CD4-positive, alpha-beta memory T cell (primary cell): Measurements from ENCODE around the gene EIF1. TPM values are rescaled to one million over a fixed set of nuclear protein-coding genes. Genes with fewer than 3 reads are reported as not detected.
"Not testable (repeated sequence)": the region's sequence is repeated elsewhere in the genome, so short reads cannot be mapped to it uniquely, and the experiment has no call there.

Experiments used
- CTCF ChIA-PET: fragments of 350-600 bp; sonication (Branson Sonifier 250); formaldehyde crosslinking; loops from one replicate; lab custom pipeline; 2021; ENCODE audit warnings: inconsistent platforms; ENCODE audit not compliant: partially characterized antibody; lab: Charles Lee
- POLR2A ChIA-PET: fragments of 350-600 bp; sonication (Branson Sonifier 250); formaldehyde crosslinking; loops from one replicate; lab custom pipeline; 2021; ENCODE audit not compliant: partially characterized antibody; lab: Charles Lee
- DNase-seq, 5 donors: peaks; one replicate each; pipeline versions ENCODE4 v3.0.0 to v3.0.0-alpha.2; 2020 to 2022; ENCODE audit warnings: mixed read lengths in 1 of 5
- H3K27ac ChIP-seq: one replicate; pipeline ENCODE4 v1.7.0; 2013; ENCODE audit warnings: low read depth, low read length
- H3K27me3 ChIP-seq: 2 replicates; pipeline ENCODE4 v1.7.0; 2013; ENCODE audit warnings: mild to moderate bottlenecking, low read length, moderate library complexity; ENCODE audit not compliant: insufficient read depth
- H3K36me3 ChIP-seq: 2 replicates; pipeline ENCODE4 v1.7.0; 2013; ENCODE audit warnings: mild to moderate bottlenecking, low read length, moderate library complexity; ENCODE audit not compliant: insufficient read depth
- H3K4me1 ChIP-seq: 2 replicates; pipeline ENCODE4 v1.7.0; 2013; ENCODE audit warnings: mild to moderate bottlenecking, low read length, moderate library complexity; ENCODE audit not compliant: insufficient read depth
- H3K4me3 ChIP-seq, 2 donors: one replicate each; pipeline ENCODE4 v1.7.0; 2013; ENCODE audit warnings: low read length in 2 of 2, mild to moderate bottlenecking in 1 of 2
- H3K9me3 ChIP-seq, 2 donors: one replicate each; pipeline ENCODE4 v1.7.0; 2013; ENCODE audit warnings: low read length in 2 of 2, control low read depth in 1 of 2; ENCODE audit not compliant: control insufficient read depth in 1 of 2
- H3K27ac Mint-ChIP-seq, 7 donors: one replicate each; pipeline ENCODE4 v1.8.0; 2020 to 2021; ENCODE audit warnings: mixed read lengths in 7 of 7, mild to moderate bottlenecking in 6 of 7, inconsistent platforms in 3 of 7, moderate library complexity in 3 of 7
- H3K27me3 Mint-ChIP-seq, 2 donors: one replicate each; pipeline ENCODE4 v1.8.0; 2020 to 2021; ENCODE audit warnings: mixed read lengths in 2 of 2
- H3K36me3 Mint-ChIP-seq, 2 donors: one replicate each; pipeline ENCODE4 v1.8.0; 2020 to 2021; ENCODE audit warnings: mixed read lengths in 2 of 2, inconsistent platforms in 1 of 2, mild to moderate bottlenecking in 1 of 2
- H3K4me1 Mint-ChIP-seq, 4 donors: one replicate each; pipeline ENCODE4 v1.8.0; 2020 to 2021; ENCODE audit warnings: mixed read lengths in 4 of 4, mild to moderate bottlenecking in 1 of 4
- H3K4me3 Mint-ChIP-seq, 8 donors: one replicate each; pipeline ENCODE4 v1.8.0; 2020 to 2021; ENCODE audit warnings: mixed read lengths in 8 of 8, mild to moderate bottlenecking in 7 of 8, moderate library complexity in 6 of 8, inconsistent platforms in 3 of 8
- H3K9me3 Mint-ChIP-seq, 8 donors: one replicate each; pipeline ENCODE4 v1.8.0; 2020 to 2021; ENCODE audit warnings: mixed read lengths in 8 of 8, mild to moderate bottlenecking in 5 of 8, inconsistent platforms in 3 of 8, moderate library complexity in 1 of 8
- intact Hi-C: fragments of 100-400 bp; cut with micrococcal nuclease; formaldehyde crosslinking; loops from one replicate; pipeline ENCODE4 v1.15.1; 2023
- polyA plus RNA-seq, 2 donors: library from polyadenylated mRNA; unstranded; fragments of 300-500 nt; fragmentation: Illumina TruSeq; gene quantifications; one replicate each; pipeline ENCODE4 v1.2.3, GENCODE V29; 2021
- total RNA-seq, 2 experiments: library from RNA; stranded (reverse); gene quantifications; one replicate each; pipeline ENCODE4 v1.2.3, GENCODE V29; 2021

EIF1 gene
- total and polyA plus RNA-seq, 4 experiments from 2014 or later = 776 to 1,611 (median 960) TPM

- peak overlapping the region; percentile 82 to 97 (median 92) for H3K4me3 Mint-ChIP-seq
- peaks cover 13 to 35% (median 21%) of the 10 kb centered on the region in 4 donors for H3K4me1 Mint-ChIP-seq
- Histone ChIP-seq H3K27me3 (no peaks in the 10 kb centered on the region), H3K9me3 (no peaks in the 10 kb centered on the region), H3K27ac (peak overlapping the region; percentile 96), H3K36me3 (no peaks in the 10 kb centered on the region), H3K4me1 (peaks cover 22% of the 10 kb centered on the region), H3K4me3 (peak overlapping the region; percentile 37 to 69)
- peaks cover 0 to 3% of the 10 kb centered on the region in 2 donors for H3K36me3 Mint-ChIP-seq
- intact Hi-C loops = loop anchor here (1.0 to 5.0 kb wide), 9 partner anchors 13 to 1044 kb away; partner anchors contain the start of gene EIF1
- DNase-seq = peak; percentile 81 to 85 (median 84)
- POLR2A ChIA-PET = interaction anchor here (0.7 to 9.4 kb wide), 16 partner anchors 12 to 1106 kb away, joined by 3 to 285 read pairs (median 4); partner anchors contain the start of genes EIF1 and KRTAP16-1
- peak overlapping the region; percentile 94 to 100 (median 98) for H3K27ac Mint-ChIP-seq
- no peaks in the 10 kb centered on the region for H3K27me3 Mint-ChIP-seq
- CTCF ChIA-PET = interaction anchor here (1.0 to 11.6 kb wide), 18 partner anchors 12 to 1054 kb away, joined by 3 to 394 read pairs (median 8); partner anchors contain the start of gene EIF1
- peaks cover 0 to 5% (median 0%) of the 10 kb centered on the region in 8 donors for H3K9me3 Mint-ChIP-seq
Measured at GRCh38 chr17:41666708-41667279, 21.9 kb upstream of the EIF1 start.

GRCh38 chr17:41667280-41668041 lies 21.2 kb upstream of the EIF1 start:
- intact Hi-C loops = loop anchor here (1.0 to 5.0 kb wide), 3 partner anchors 118 to 1045 kb away; no protein-coding TSS in a partner anchor

GRCh38 chr17:41672153-41672552 lies 16.5 kb upstream of the EIF1 start:
- Histone ChIP-seq H3K27ac (no peak overlapping the region), H3K27me3 (no peaks in the 10 kb centered on the region), H3K9me3 (no peaks in the 10 kb centered on the region), H3K4me3 (no peak overlapping the region), H3K4me1 (peaks cover 18% of the 10 kb centered on the region), H3K36me3 (no peaks in the 10 kb centered on the region)
- H3K27me3 Mint-ChIP-seq = no peaks in the 10 kb centered on the region
- DNase-seq = no peak
- no peaks in the 10 kb centered on the region for H3K9me3 Mint-ChIP-seq
- no peak overlapping the region for H3K27ac Mint-ChIP-seq
- no peak overlapping the region for H3K4me3 Mint-ChIP-seq
- no peaks in the 10 kb centered on the region for H3K36me3 Mint-ChIP-seq
- ChIA-PET POLR2A (interaction anchor here (2.4 kb wide), 1 partner anchor 17 kb away, joined by 15 read pairs; the partner anchor contains the start of gene EIF1), CTCF (interaction anchor here (0.8 to 1.5 kb wide), 3 partner anchors 9 to 23 kb away, joined by 3 to 6 read pairs (median 4); no protein-coding TSS in a partner anchor)
- H3K4me1 Mint-ChIP-seq = peaks cover 2 to 21% (median 13%) of the 10 kb centered on the region in 4 donors
- intact Hi-C loops = no loop called here

More at GRCh38 chr17:41667280-41668041, 21.2 kb upstream of the EIF1 start:
- Mint-ChIP-seq H3K27me3 (no peaks in the 10 kb centered on the region), H3K4me3 (peak overlapping the region in 6 of 8 donors; percentile 82 to 97 (median 92)), H3K27ac (peak overlapping the region in 6 of 7 donors; percentile 94 to 100 (median 98)), H3K4me1 (peaks cover 13 to 35% (median 22%) of the 10 kb centered on the region in 4 donors), H3K9me3 (peaks cover 0 to 5% (median 0%) of the 10 kb centered on the region in 8 donors), H3K36me3 (peaks cover 0 to 3% of the 10 kb centered on the region in 2 donors)
- ChIA-PET POLR2A (interaction anchor here (1.0 to 9.4 kb wide), 6 partner anchors 11 to 359 kb away, joined by 3 to 285 read pairs (median 4); partner anchors contain the start of genes EIF1 and KRTAP16-1), CTCF (interaction anchor here (1.1 to 11.6 kb wide), 12 partner anchors 11 to 1054 kb away, joined by 3 to 394 read pairs (median 11); partner anchors contain the start of gene EIF1)
- peak overlapping the region in 1 of 2 donors; percentile 69 for H3K4me3 ChIP-seq
- no peak for DNase-seq
- no peaks in the 10 kb centered on the region for H3K27me3 ChIP-seq
- H3K36me3 ChIP-seq = no peaks in the 10 kb centered on the region
- peaks cover 22% of the 10 kb centered on the region for H3K4me1 ChIP-seq
- H3K9me3 ChIP-seq = no peaks in the 10 kb centered on the region
- H3K27ac ChIP-seq = peak overlapping the region; percentile 96

- H3K4me1 Mint-ChIP-seq = peaks cover 16 to 38% (median 31%) of the 10 kb centered on the region in 4 donors
- H3K27me3 ChIP-seq, DNase-seq, H3K27me3 Mint-ChIP-seq, intact Hi-C loops, H3K36me3 Mint-ChIP-seq, H3K4me3 Mint-ChIP-seq, H3K9me3 Mint-ChIP-seq, H3K27ac ChIP-seq, H3K4me3 ChIP-seq, H3K36me3 ChIP-seq, H3K9me3 ChIP-seq: not testable (repeated sequence)
- CTCF ChIA-PET = interaction anchor here (0.7 to 6.6 kb wide), 5 partner anchors 8 to 1368 kb away, joined by 3 to 102 read pairs (median 9); partner anchors contain the start of gene EIF1
- POLR2A ChIA-PET = interaction anchor here (6.5 to 9.2 kb wide), 2 partner anchors 7 to 16 kb away, joined by 94 to 576 read pairs; partner anchors contain the start of gene EIF1
- peak overlapping the region in 2 of 7 donors; percentile 55 to 61 for H3K27ac Mint-ChIP-seq
- H3K4me1 ChIP-seq = peaks cover 42% of the 10 kb centered on the region
Measured at GRCh38 chr17:41675157-41676057, 13.3 kb upstream of the EIF1 start.

- POLR2A ChIA-PET = interaction anchor here (6.5 to 9.2 kb wide), 2 partner anchors 8 to 16 kb away, joined by 94 to 576 read pairs; partner anchors contain the start of gene EIF1
Measured at GRCh38 chr17:41676058-41676419, 12.6 kb upstream of the EIF1 start.

GRCh38 chr17:41678411-41678906 lies 10.2 kb upstream of the EIF1 start:
- Mint-ChIP-seq H3K4me1 (peaks cover 16 to 33% (median 27%) of the 10 kb centered on the region in 4 donors), H3K4me3 (peak overlapping the region; percentile 84 to 96 (median 90)), H3K27ac (peak overlapping the region; percentile 91 to 99 (median 97)), H3K36me3 (no peaks in the 10 kb centered on the region), H3K27me3 (no peaks in the 10 kb centered on the region), H3K9me3 (no peaks in the 10 kb centered on the region)
- ChIA-PET CTCF (interaction anchor here (0.7 to 6.6 kb wide), 10 partner anchors 11 to 862 kb away, joined by 3 to 102 read pairs (median 10); partner anchors contain the start of genes DNAJC7 and EIF1), POLR2A (interaction anchor here (0.5 to 9.2 kb wide), 9 partner anchors 10 to 1710 kb away, joined by 3 to 576 read pairs (median 4); partner anchors contain the start of genes ACLY, DHX58 and EIF1)
- H3K4me1 ChIP-seq = peaks cover 37% of the 10 kb centered on the region
- intact Hi-C loops = no loop called here
- H3K36me3 ChIP-seq = no peaks in the 10 kb centered on the region
- H3K27ac ChIP-seq = peak overlapping the region; percentile 59
- H3K4me3 ChIP-seq = peak overlapping the region; percentile 32 to 51
- peak in 1 of 5 donors; percentile 4 for DNase-seq
- no peaks in the 10 kb centered on the region for H3K9me3 ChIP-seq
- no peaks in the 10 kb centered on the region for H3K27me3 ChIP-seq

More at GRCh38 chr17:41676058-41676419, 12.6 kb upstream of the EIF1 start:
- intact Hi-C loops = no loop called here
- no peaks in the 10 kb centered on the region for H3K9me3 Mint-ChIP-seq
- H3K4me3 Mint-ChIP-seq = no peak overlapping the region
- H3K4me1 Mint-ChIP-seq = peaks cover 16 to 38% (median 31%) of the 10 kb centered on the region in 4 donors
- no peaks in the 10 kb centered on the region for H3K36me3 Mint-ChIP-seq
- no peaks in the 10 kb centered on the region for H3K9me3 ChIP-seq
- H3K27ac ChIP-seq = no peak overlapping the region
- H3K4me3 ChIP-seq = no peak overlapping the region
- no peaks in the 10 kb centered on the region for H3K36me3 ChIP-seq
- no peaks in the 10 kb centered on the region for H3K27me3 ChIP-seq
- peaks cover 42% of the 10 kb centered on the region for H3K4me1 ChIP-seq
- H3K27ac Mint-ChIP-seq = peak overlapping the region in 3 of 7 donors; percentile 55 to 62 (median 61)
- CTCF ChIA-PET = interaction anchor here (0.9 to 6.6 kb wide), 4 partner anchors 8 to 20 kb away, joined by 3 to 102 read pairs (median 52); partner anchors contain the start of gene EIF1
- DNase-seq = no peak
- H3K27me3 Mint-ChIP-seq = no peaks in the 10 kb centered on the region
